HepG2 (cell line): ENCODE measurements around the gene MRPS34. TPM values are rescaled to one million over a fixed set of nuclear protein-coding genes. Genes with fewer than 3 reads are reported as not detected.

Source experiments
- ATF5 ChIP-seq: sonication (generic); formaldehyde crosslinking; IDR thresholded peaks from 2 replicates; pipeline ENCODE4 v1.4.0; 2020; ENCODE audit warnings: mild to moderate bottlenecking, low read depth, missing genetic modification reagents
- E2F1 ChIP-seq: sonication (generic); formaldehyde crosslinking; IDR thresholded peaks from 2 replicates; pipeline ENCODE4 v1.5.0; 2020; ENCODE audit warnings: missing genetic modification reagents
- FUBP1 ChIP-seq: sonication (generic); formaldehyde crosslinking; IDR thresholded peaks from 2 replicates; pipeline ENCODE4 v1.5.1; 2020; ENCODE audit warnings: missing genetic modification reagents, mild to moderate bottlenecking, borderline replicate concordance
- KAT2B ChIP-seq: fragments of 150-350 bp; IDR thresholded peaks from 2 replicates; pipeline ENCODE4 v1.6.1; 2014; ENCODE audit warnings: low read depth, low read length, borderline replicate concordance
- NFATC3 ChIP-seq: sonication (generic); formaldehyde crosslinking; IDR thresholded peaks from 2 replicates; pipeline ENCODE4 v1.5.1; 2020; ENCODE audit warnings: mild to moderate bottlenecking, missing genetic modification reagents
- SALL1 ChIP-seq: sonication (generic); formaldehyde crosslinking; IDR thresholded peaks from 2 replicates; pipeline ENCODE4 v1.8.0; 2022; ENCODE audit warnings: mild to moderate bottlenecking, missing genetic modification reagents
- ZBTB40 ChIP-seq, 2 experiments: fragments of 450-650 bp in 1 of 2; sonication (generic) in 1 of 2; formaldehyde crosslinking in 1 of 2; IDR thresholded peaks; 2 replicates each; pipeline versions ENCODE4 v1.6.1 to v1.8.0; 2016 to 2022; ENCODE audit warnings: antibody characterized with exemption in 1 of 2, mild to moderate bottlenecking in 1 of 2, missing genetic modification reagents in 1 of 2
- ZNF280B ChIP-seq: sonication (generic); formaldehyde crosslinking; IDR thresholded peaks from 2 replicates; pipeline ENCODE4 v1.5.0; 2020; ENCODE audit warnings: missing genetic modification reagents, mild to moderate bottlenecking, borderline replicate concordance
- ZNF292 ChIP-seq: sonication (generic); formaldehyde crosslinking; IDR thresholded peaks from 2 replicates; pipeline ENCODE4 v1.8.1; 2022; ENCODE audit warnings: mild to moderate bottlenecking, low read depth, missing genetic modification reagents, borderline replicate concordance
- ZNF343 ChIP-seq: sonication (generic); formaldehyde crosslinking; IDR thresholded peaks from 2 replicates; pipeline ENCODE4 v1.4.0; 2020; ENCODE audit warnings: mild to moderate bottlenecking, missing genetic modification reagents
- ZNF563 ChIP-seq: sonication (generic); formaldehyde crosslinking; IDR thresholded peaks from 2 replicates; pipeline ENCODE4 v1.8.0; 2022; ENCODE audit warnings: mild to moderate bottlenecking, moderate library complexity, missing genetic modification reagents
- ZNF766 ChIP-seq: sonication (generic); formaldehyde crosslinking; IDR thresholded peaks from 2 replicates; pipeline ENCODE4 v1.5.0; 2020; ENCODE audit warnings: missing genetic modification reagents, borderline replicate concordance
- polyA plus RNA-seq, 8 experiments: library from polyadenylated mRNA; depleted of rRNA in 3 of 8; stranded (reverse) in 7 of 8; unstranded in 1 of 8; fragments of >200 nt; fragmentation: Illumina TruSeq in 4 of 8; extraction: Trizol in 4 of 8; gene quantifications; 2 replicates each; pipeline versions ENCODE4 v1.2.1 to v1.2.3, GENCODE V29; 2011 to 2016; ENCODE audit warnings: low read depth in 4 of 8, missing spikeins in 1 of 8, mixed read lengths in 1 of 8; ENCODE audit not compliant: insufficient read depth in 1 of 8
- total RNA-seq, 5 experiments: library from RNA; depleted of rRNA; stranded (reverse); fragments of >200 nt; fragmentation: Illumina TruSeq; extraction: Trizol; gene quantifications; 2 replicates each; pipeline ENCODE4 v1.2.3, GENCODE V29; 2016; ENCODE audit warnings: low read depth in 1 of 5

MRPS34 gene
- total and polyA plus RNA-seq, 2 of the 13 experiments (the other 11 are each of a cell fraction or from before 2014, with no cell fraction given): 63.5 to 131 TPM

GRCh38 chr16:1772908-1773702 is at the start of gene MRPS34 (continued):
- TF ChIP-seq ZBTB40 (IDR thresholded peaks at IDR 0.05) (peak; percentile 93), ZBTB40 (CRISPR knock-in tag; IDR thresholded peaks at IDR 0.05) (peak; percentile 44; the same call in 1 of the 2 replicates), NFATC3 (no peak), ZNF343 (CRISPR knock-in tag) (0 out of 2 replicates have a peak, but pooled peaks have one; percentile 58), E2F1 (CRISPR knock-in tag) (peak; percentile 85), FUBP1 (CRISPR knock-in tag) (peak; percentile 66; the same call in 1 of the 2 replicates), ZNF563 (CRISPR knock-in tag) (no peak; the same call in 1 of the 2 replicates), ZNF766 (CRISPR knock-in tag) (peak; percentile 81; the same call in 1 of the 2 replicates), ZNF292 (CRISPR knock-in tag) (no peak), ATF5 (CRISPR knock-in tag) (no peak; the same call in none of the 2 replicates), KAT2B (no peak), SALL1 (CRISPR knock-in tag) (peak; percentile 84), ZNF280B (no peak)
